Coronary artery (tissue), 2 donors: Measurements from ENCODE around the gene WFS1.
A peak's percentile ranks its signal among the peaks of the same experiment; 100 is the strongest.

Source experiments
- DNase-seq: peaks from one replicate; pipeline ENCODE4 v3.0.0-alpha.2; 2017; ENCODE audit warnings: low spot score
- H3K27ac ChIP-seq, 2 donors: fragments of 200-600 bp; sonication (generic); one replicate each; pipeline ENCODE4 v1.5.1; 2016 to 2019
- H3K4me3 ChIP-seq: fragments of 200-600 bp; sonication (generic); 2 replicates; pipeline ENCODE4 v1.5.1; 2016; ENCODE audit warnings: mild to moderate bottlenecking, moderate library complexity
- TF ChIP-seq, protein P1 (sequence below): fragments of 200-600 bp; sonication (generic); IDR thresholded peaks from one replicate; pipeline ENCODE4 v1.5.1; 2019; ENCODE audit warnings: antibody characterized with exemption

The WFS1 gene

DNA sequence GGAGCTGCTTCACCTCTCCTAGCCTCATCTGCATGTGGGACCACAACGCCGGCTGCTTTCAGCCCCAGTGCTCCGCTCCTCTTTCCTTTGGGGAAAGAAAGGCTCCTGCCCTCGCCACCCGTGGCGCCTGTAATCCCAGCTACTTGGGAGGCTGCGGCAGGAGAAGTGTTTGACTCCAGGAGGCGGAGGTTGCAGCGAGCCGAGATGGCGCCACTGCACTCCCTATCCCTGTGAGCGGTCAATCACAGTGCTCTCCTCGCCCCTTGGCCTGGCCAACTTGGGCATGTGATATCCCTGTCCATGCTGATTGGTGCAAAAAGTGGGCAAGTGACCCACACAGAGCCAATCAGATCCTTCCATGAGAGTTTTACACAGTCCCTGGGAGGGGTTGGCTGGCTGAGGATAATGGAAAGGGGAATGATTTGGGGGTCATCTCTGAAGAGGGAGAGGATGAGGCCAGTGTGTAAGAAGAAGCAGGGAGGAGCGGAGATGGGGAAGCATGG lies 56.2 kb downstream of the WFS1 start:
- Histone ChIP-seq H3K4me3 (no peak overlapping the region), H3K27ac (no peak overlapping the region)
- TF ChIP-seq, protein P1, sequence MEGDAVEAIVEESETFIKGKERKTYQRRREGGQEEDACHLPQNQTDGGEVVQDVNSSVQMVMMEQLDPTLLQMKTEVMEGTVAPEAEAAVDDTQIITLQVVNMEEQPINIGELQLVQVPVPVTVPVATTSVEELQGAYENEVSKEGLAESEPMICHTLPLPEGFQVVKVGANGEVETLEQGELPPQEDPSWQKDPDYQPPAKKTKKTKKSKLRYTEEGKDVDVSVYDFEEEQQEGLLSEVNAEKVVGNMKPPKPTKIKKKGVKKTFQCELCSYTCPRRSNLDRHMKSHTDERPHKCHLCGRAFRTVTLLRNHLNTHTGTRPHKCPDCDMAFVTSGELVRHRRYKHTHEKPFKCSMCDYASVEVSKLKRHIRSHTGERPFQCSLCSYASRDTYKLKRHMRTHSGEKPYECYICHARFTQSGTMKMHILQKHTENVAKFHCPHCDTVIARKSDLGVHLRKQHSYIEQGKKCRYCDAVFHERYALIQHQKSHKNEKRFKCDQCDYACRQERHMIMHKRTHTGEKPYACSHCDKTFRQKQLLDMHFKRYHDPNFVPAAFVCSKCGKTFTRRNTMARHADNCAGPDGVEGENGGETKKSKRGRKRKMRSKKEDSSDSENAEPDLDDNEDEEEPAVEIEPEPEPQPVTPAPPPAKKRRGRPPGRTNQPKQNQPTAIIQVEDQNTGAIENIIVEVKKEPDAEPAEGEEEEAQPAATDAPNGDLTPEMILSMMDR, result no peak
- no peak for DNase-seq

DNA sequence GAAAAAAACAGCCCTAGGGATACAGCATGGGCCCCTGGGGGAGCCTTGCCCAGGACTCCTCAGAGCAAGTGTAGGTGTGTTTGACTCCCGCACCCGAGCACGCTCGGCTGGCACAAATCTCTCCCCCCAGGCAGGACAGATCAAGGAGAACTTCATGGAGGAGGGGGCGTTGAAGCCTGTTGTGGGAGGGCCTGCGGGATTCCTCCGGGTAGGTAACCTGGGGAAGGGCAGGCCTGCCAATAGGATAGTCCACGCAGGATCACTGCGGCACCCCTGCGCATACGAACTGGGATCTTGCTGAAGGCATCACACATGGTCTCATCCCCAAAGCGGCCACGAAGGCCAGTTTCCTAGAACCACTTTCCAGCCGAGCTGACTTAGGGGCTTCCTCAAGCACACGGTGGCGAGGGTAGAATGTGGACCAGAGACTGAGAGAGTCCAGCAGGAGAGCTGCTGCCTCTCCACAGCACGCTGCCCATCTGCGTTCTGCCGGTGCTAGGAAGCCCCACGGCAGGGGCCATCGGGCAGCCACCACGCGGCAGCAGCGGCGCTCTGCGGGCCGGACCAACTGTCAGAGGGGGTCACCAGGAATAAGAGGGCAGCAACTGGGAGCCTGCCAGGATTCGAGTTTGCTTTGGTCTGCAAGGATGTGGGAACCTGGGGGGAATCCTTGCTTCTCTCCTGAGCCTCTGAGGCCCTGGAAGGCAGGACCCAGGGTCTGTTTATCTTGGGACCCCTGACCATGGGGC lies 56.8 kb downstream of the WFS1 start:
- no peak overlapping the region for H3K4me3 ChIP-seq
- no peak overlapping the region for H3K27ac ChIP-seq
- no peak for DNase-seq
- TF ChIP-seq, protein P1, result no peak

DNA sequence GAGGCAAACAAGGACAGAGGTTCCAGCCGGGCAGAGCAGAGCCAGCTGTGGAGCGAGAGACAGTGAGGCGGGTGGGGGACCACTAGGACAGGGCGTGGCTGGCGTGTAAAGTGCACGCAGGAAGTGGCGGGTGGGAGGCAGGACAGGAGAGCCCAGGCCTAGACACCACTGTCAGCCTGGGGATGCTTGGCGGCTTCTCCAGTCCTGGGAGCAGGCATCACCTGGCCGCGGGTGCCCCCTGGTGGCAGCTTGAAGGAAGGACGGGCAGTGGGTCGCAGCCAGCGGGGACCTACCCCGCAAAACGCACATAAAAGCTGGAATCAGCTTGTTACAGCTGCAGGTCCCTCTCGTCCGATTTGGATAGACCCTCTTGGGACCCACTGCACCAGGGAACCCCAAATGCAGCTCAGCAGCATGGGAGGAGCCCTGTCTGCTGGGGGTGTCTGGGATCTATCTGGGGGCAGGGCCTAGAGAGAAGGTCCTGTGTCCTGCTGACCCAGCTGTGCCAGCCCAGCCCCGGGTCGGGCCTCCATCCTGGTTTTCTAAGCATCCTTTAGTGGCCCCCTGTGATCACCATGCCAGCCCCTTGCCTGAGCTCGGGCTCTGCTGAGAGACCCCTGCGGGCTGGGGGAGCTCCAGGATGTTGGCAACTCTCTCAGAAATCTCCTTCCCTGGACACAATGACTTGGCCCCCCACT lies 57.7 kb downstream of the WFS1 start:
- H3K4me3 ChIP-seq, result no peak overlapping the region
- no peak overlapping the region for H3K27ac ChIP-seq
- TF ChIP-seq, protein P1, result peak; percentile 94
- DNase-seq, result peak; percentile 80

DNA sequence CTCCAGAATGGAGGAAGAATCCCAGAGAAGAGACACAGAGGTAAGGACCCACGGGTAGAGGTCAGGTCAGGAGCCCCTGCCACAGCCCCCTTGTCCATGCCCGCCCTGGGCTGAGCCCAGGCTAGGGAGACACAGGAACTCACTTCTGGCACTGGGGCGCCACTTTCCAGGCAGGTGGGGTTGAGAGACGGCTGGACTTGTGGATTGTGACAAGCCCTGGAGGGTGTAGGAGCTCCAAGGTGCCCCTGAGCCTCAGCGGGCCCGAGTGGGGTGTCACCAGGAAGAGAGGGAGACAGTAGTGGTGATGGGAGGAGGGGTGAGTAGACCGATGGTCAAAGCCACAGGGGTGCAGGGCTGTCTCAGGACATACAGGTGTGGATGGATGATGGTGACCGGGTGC lies 58.9 kb downstream of the WFS1 start:
- TF ChIP-seq, protein P1, result no peak
- H3K27ac ChIP-seq, result no peak overlapping the region
- no peak for DNase-seq
- no peak overlapping the region for H3K4me3 ChIP-seq

- Histone ChIP-seq H3K4me3 (no peak overlapping the region), H3K27ac (no peak overlapping the region)
- TF ChIP-seq, protein P1, result no peak
- no peak for DNase-seq
These were observed 60.1 kb downstream of the WFS1 start for GRCh38 chr4:6329478-6330383.

DNA sequence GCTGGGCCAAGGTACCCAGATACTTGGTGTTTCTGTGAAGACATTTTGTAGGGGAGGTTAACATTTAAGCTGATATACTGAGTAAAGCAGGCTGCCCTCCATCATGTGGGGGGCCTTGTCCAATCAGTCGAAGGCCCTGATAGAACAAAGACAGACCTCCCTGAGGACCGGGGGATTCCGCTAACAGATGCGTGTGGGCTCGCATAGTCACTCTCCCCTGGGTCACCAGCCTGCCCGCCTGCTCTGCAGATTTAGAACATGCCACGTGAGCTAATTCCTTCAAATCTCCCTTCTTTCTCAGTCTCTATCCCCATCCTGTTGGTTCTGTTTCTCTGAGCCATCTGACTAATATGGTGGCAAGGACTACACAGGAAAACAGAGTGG lies 60.7 kb downstream of the WFS1 start:
- no peak for DNase-seq
- Histone ChIP-seq H3K4me3 (no peak overlapping the region), H3K27ac (no peak overlapping the region)
- TF ChIP-seq, protein P1, result no peak
